ENCODE results near the gene ARMC2.
A peak's percentile ranks its signal among the peaks of the same experiment; 100 is the strongest.

- TF ChIP-seq, protein P1, sequence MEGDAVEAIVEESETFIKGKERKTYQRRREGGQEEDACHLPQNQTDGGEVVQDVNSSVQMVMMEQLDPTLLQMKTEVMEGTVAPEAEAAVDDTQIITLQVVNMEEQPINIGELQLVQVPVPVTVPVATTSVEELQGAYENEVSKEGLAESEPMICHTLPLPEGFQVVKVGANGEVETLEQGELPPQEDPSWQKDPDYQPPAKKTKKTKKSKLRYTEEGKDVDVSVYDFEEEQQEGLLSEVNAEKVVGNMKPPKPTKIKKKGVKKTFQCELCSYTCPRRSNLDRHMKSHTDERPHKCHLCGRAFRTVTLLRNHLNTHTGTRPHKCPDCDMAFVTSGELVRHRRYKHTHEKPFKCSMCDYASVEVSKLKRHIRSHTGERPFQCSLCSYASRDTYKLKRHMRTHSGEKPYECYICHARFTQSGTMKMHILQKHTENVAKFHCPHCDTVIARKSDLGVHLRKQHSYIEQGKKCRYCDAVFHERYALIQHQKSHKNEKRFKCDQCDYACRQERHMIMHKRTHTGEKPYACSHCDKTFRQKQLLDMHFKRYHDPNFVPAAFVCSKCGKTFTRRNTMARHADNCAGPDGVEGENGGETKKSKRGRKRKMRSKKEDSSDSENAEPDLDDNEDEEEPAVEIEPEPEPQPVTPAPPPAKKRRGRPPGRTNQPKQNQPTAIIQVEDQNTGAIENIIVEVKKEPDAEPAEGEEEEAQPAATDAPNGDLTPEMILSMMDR (IDR thresholded peaks at IDR 0.05) = no peak
- no peak for TF ChIP-seq POLR2A (IDR thresholded peaks at IDR 0.05)
- TF ChIP-seq POLR2AphosphoS5 (IDR thresholded peaks at IDR 0.05) = peak; percentile 55 to 83 (median 68)
- TF ChIP-seq EP300 (IDR thresholded peaks at IDR 0.05) = no peak
Observed at GRCh38 chr6:109002051-109002697, 154.0 kb downstream of the ARMC2 start.
